Measurements from ENCODE around the gene BCAT1.

DNA sequence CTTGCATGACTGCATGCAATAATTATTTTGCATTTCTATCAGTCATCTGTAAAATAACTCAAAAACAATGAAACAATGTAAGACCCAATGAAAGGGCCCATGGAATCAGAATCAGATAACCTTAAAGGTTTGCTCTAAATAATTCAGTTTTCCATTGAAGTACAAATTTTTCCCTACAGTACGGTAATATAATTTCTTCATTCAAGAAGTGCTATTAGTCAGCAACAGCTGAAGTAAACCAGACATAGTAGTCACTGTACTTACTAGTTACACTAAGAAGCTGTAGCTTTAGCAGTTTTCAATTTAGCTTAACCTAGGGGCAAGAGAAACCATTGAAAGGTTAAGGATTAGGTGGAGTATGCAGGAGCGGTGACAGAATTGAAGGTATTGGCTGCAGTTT is 43.5 kb downstream of the BCAT1 start:
- TF ChIP-seq, protein P1, sequence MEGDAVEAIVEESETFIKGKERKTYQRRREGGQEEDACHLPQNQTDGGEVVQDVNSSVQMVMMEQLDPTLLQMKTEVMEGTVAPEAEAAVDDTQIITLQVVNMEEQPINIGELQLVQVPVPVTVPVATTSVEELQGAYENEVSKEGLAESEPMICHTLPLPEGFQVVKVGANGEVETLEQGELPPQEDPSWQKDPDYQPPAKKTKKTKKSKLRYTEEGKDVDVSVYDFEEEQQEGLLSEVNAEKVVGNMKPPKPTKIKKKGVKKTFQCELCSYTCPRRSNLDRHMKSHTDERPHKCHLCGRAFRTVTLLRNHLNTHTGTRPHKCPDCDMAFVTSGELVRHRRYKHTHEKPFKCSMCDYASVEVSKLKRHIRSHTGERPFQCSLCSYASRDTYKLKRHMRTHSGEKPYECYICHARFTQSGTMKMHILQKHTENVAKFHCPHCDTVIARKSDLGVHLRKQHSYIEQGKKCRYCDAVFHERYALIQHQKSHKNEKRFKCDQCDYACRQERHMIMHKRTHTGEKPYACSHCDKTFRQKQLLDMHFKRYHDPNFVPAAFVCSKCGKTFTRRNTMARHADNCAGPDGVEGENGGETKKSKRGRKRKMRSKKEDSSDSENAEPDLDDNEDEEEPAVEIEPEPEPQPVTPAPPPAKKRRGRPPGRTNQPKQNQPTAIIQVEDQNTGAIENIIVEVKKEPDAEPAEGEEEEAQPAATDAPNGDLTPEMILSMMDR (IDR thresholded peaks at IDR 0.05): no peak
- TF ChIP-seq POLR2A (IDR thresholded peaks at IDR 0.05): no peak
